ENCODE data around the gene MBD5.
"Not testable (repeated sequence)": the region's sequence is repeated elsewhere in the genome, so short reads cannot be mapped to it uniquely, and the experiment has no call there.

The MBD5 gene

GRCh38 chr2:148002420-148002819, 18.5 kb upstream of the MBD5 start:
- H3K27ac ChIP-seq (ENCODE audit: low read length); H3K36me3 ChIP-seq (ENCODE audit: insufficient read depth, low read depth, low read length); H3K4me3 ChIP-seq (ENCODE audit: low read length); H3K9me3 ChIP-seq (ENCODE audit: insufficient read depth, low read depth, low read length); H3K9ac ChIP-seq (ENCODE audit: low read depth, low read length); H3K27me3 ChIP-seq (ENCODE audit: insufficient read depth, low read length): not testable (repeated sequence)
- H3K4me1 ChIP-seq (ENCODE audit: insufficient read depth, low read length): peaks cover 16% of the 10 kb centered on the region

GRCh38 chr2:148006249-148007007, 14.5 kb upstream of the MBD5 start:
- H3K36me3 ChIP-seq (ENCODE audit: insufficient read depth, low read depth, low read length): no peaks in the 10 kb centered on the region
- H3K9ac ChIP-seq (ENCODE audit: low read depth, low read length): no peak overlapping the region
- H3K4me3 ChIP-seq (ENCODE audit: low read length): no peak overlapping the region
- no peak overlapping the region for H3K27ac ChIP-seq (ENCODE audit: low read length)
- H3K27me3 ChIP-seq (ENCODE audit: insufficient read depth, low read length): no peaks in the 10 kb centered on the region
- peaks cover 4% of the 10 kb centered on the region; the same call in 1 of the 2 replicates for H3K4me1 ChIP-seq (ENCODE audit: insufficient read depth, low read length)
- no peaks in the 10 kb centered on the region for H3K9me3 ChIP-seq (ENCODE audit: insufficient read depth, low read depth, low read length)

- H3K4me1 ChIP-seq (ENCODE audit: insufficient read depth, low read length): no peaks in the 10 kb centered on the region
- H3K36me3 ChIP-seq (ENCODE audit: insufficient read depth, low read depth, low read length): no peaks in the 10 kb centered on the region
- H3K4me3 ChIP-seq (ENCODE audit: low read length): no peak overlapping the region
- no peaks in the 10 kb centered on the region for H3K27me3 ChIP-seq (ENCODE audit: insufficient read depth, low read length)
- no peak overlapping the region for H3K9ac ChIP-seq (ENCODE audit: low read depth, low read length)
- no peak overlapping the region for H3K27ac ChIP-seq (ENCODE audit: low read length)
- no peaks in the 10 kb centered on the region for H3K9me3 ChIP-seq (ENCODE audit: insufficient read depth, low read depth, low read length)
These were observed 13.5 kb upstream of the MBD5 start for GRCh38 chr2:148007219-148007900.

- not testable (repeated sequence) for H3K4me1 ChIP-seq (ENCODE audit: insufficient read depth, low read length); H3K36me3 ChIP-seq (ENCODE audit: insufficient read depth, low read depth, low read length); H3K9ac ChIP-seq (ENCODE audit: low read depth, low read length); H3K9me3 ChIP-seq (ENCODE audit: insufficient read depth, low read depth, low read length); H3K27me3 ChIP-seq (ENCODE audit: insufficient read depth, low read length); H3K4me3 ChIP-seq (ENCODE audit: low read length); H3K27ac ChIP-seq (ENCODE audit: low read length)
These were observed 12.5 kb upstream of the MBD5 start for GRCh38 chr2:148008411-148008810.

- Histone ChIP-seq H3K27ac (ENCODE audit: low read length) (no peak overlapping the region), H3K9ac (ENCODE audit: low read depth, low read length) (no peak overlapping the region), H3K9me3 (ENCODE audit: insufficient read depth, low read depth, low read length) (no peaks in the 10 kb centered on the region), H3K4me3 (ENCODE audit: low read length) (no peak overlapping the region), H3K36me3 (ENCODE audit: insufficient read depth, low read depth, low read length) (no peaks in the 10 kb centered on the region), H3K4me1 (ENCODE audit: insufficient read depth, low read length) (0 out of 2 replicates have a peak, but pooled peaks cover 4% of the 10 kb centered on the region), H3K27me3 (ENCODE audit: insufficient read depth, low read length) (no peaks in the 10 kb centered on the region)
These were observed 7.0 kb upstream of the MBD5 start for GRCh38 chr2:148013876-148014275.

DNA sequence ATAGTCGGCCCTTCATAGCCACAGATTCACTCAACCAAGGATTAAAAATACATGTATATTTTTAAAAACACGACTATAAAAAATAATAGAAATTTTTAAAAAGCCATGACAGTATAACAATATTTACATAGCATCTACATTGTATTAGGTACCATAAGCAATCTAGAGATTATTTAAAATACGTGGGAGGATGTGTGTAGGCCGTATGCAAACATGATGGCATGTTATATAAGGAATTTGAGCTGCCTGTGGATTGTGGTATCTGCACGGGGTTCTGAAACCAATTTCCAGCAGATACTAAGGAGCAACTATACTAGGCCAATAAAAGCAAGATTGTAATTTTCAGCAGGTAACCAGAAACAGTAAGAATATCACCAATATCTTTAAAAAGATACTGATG, 6.3 kb upstream of the MBD5 start:
- Histone ChIP-seq H3K9ac (ENCODE audit: low read depth, low read length) (no peak overlapping the region), H3K27me3 (ENCODE audit: insufficient read depth, low read length) (no peaks in the 10 kb centered on the region), H3K27ac (ENCODE audit: low read length) (no peak overlapping the region), H3K9me3 (ENCODE audit: insufficient read depth, low read depth, low read length) (no peaks in the 10 kb centered on the region), H3K4me3 (ENCODE audit: low read length) (no peak overlapping the region), H3K4me1 (ENCODE audit: insufficient read depth, low read length) (0 out of 2 replicates have a peak, but pooled peaks cover 4% of the 10 kb centered on the region), H3K36me3 (ENCODE audit: insufficient read depth, low read depth, low read length) (no peaks in the 10 kb centered on the region)

- Histone ChIP-seq H3K9me3 (ENCODE audit: insufficient read depth, low read depth, low read length) (no peaks in the 10 kb centered on the region), H3K9ac (ENCODE audit: low read depth, low read length) (peak within 1 kb of the TSS; percentile 93), H3K27ac (ENCODE audit: low read length) (peak within 1 kb of the TSS; percentile 78), H3K27me3 (ENCODE audit: insufficient read depth, low read length) (no peaks in the 10 kb centered on the region), H3K4me1 (ENCODE audit: insufficient read depth, low read length) (peaks cover 14% of the 10 kb centered on the region; the same call in 1 of the 2 replicates), H3K36me3 (ENCODE audit: insufficient read depth, low read depth, low read length) (0 out of 2 replicates have a peak, but pooled peaks cover 4% of the 10 kb centered on the region), H3K4me3 (ENCODE audit: low read length) (peak within 1 kb of the TSS; percentile 93)
These were observed 506 bp upstream of the MBD5 start, which contains the start of gene ORC4 for GRCh38 chr2:148020111-148021058. TSS of gene ORC4 (minus strand) at chr2:148020737. CDS start at chr2:147975958, 44,779 bp downstream.

DNA sequence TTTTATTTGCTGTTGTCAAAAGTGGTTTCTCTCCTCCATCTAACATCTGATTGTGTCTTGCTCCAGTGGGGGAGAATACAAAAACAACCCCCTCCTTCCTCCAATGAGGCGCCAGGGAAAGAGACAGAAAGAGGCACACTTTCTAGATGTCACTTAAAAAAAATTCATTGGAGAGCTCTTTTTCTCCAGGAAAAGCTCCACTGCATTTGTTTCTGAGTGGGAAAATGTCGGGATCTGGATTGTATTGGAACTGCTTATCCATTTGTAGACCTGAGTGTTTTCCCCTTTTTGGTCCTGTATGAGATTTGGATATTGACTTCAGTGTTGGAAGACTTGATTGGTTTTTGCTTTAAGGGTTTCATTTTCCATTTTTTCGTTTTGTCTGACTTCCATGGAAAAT, 995 bp downstream of the MBD5 start:
- H3K4me1 ChIP-seq (ENCODE audit: insufficient read depth, low read length): peaks cover 14% of the 10 kb centered on the region; the same call in 1 of the 2 replicates
- no peaks in the 10 kb centered on the region for H3K9me3 ChIP-seq (ENCODE audit: insufficient read depth, low read depth, low read length)
- H3K36me3 ChIP-seq (ENCODE audit: insufficient read depth, low read depth, low read length): 0 out of 2 replicates have a peak, but pooled peaks cover 4% of the 10 kb centered on the region
- peak overlapping the region; percentile 93 for H3K4me3 ChIP-seq (ENCODE audit: low read length)
- H3K9ac ChIP-seq (ENCODE audit: low read depth, low read length): peak overlapping the region; percentile 93; the same call in 1 of the 2 replicates
- H3K27me3 ChIP-seq (ENCODE audit: insufficient read depth, low read length): no peaks in the 10 kb centered on the region
- peak overlapping the region; percentile 14 for H3K27ac ChIP-seq (ENCODE audit: low read length)

GRCh38 chr2:148022351-148022750, 1.5 kb downstream of the MBD5 start:
- Histone ChIP-seq H3K4me3 (ENCODE audit: low read length) (peak overlapping the region; percentile 93), H3K4me1 (ENCODE audit: insufficient read depth, low read length) (peaks cover 14% of the 10 kb centered on the region; the same call in 1 of the 2 replicates)

GRCh38 chr2:148022882-148023281, 2.0 kb downstream of the MBD5 start:
- H3K4me3 ChIP-seq (ENCODE audit: low read length): peak overlapping the region; percentile 93; the same call in 1 of the 2 replicates
- peaks cover 14% of the 10 kb centered on the region; the same call in 1 of the 2 replicates for H3K4me1 ChIP-seq (ENCODE audit: insufficient read depth, low read length)
- no peaks in the 10 kb centered on the region for H3K27me3 ChIP-seq (ENCODE audit: insufficient read depth, low read length)
- H3K9me3 ChIP-seq (ENCODE audit: insufficient read depth, low read depth, low read length): no peaks in the 10 kb centered on the region
- no peak overlapping the region for H3K27ac ChIP-seq (ENCODE audit: low read length)
- no peak overlapping the region; the same call in 1 of the 2 replicates for H3K9ac ChIP-seq (ENCODE audit: low read depth, low read length)
- 0 out of 2 replicates have a peak, but pooled peaks cover 4% of the 10 kb centered on the region for H3K36me3 ChIP-seq (ENCODE audit: insufficient read depth, low read depth, low read length)

More at GRCh38 chr2:148022351-148022750, 1.5 kb downstream of the MBD5 start:
- peak overlapping the region; percentile 93; the same call in 1 of the 2 replicates for H3K9ac ChIP-seq (ENCODE audit: low read depth, low read length)
- no peaks in the 10 kb centered on the region for H3K27me3 ChIP-seq (ENCODE audit: insufficient read depth, low read length)
- 0 out of 2 replicates have a peak, but pooled peaks cover 4% of the 10 kb centered on the region for H3K36me3 ChIP-seq (ENCODE audit: insufficient read depth, low read depth, low read length)
- no peaks in the 10 kb centered on the region for H3K9me3 ChIP-seq (ENCODE audit: insufficient read depth, low read depth, low read length)
- no peak overlapping the region for H3K27ac ChIP-seq (ENCODE audit: low read length)

DNA sequence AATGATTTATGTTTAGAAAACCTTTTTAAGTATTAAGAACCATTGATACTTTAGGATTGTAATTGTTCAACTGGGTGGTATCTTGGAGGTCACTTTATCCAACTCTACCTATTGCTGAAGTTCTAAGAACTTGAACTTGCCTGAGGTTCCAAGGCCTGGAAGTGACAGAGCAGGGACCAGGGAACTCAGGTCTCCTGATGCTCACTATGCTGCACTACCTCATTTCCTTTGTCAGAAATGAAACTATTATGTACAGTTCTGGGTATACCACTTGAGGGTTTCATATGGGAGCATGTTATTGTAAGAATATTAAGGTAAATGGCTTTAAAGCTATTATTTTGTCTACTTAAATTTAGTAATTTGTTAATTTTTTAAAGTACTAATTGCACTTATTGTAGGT, 3.0 kb downstream of the MBD5 start:
- no peak overlapping the region for H3K27ac ChIP-seq (ENCODE audit: low read length)
- no peak overlapping the region; the same call in 1 of the 2 replicates for H3K9ac ChIP-seq (ENCODE audit: low read depth, low read length)
- H3K4me1 ChIP-seq (ENCODE audit: insufficient read depth, low read length): peaks cover 10% of the 10 kb centered on the region; the same call in 1 of the 2 replicates
- no peaks in the 10 kb centered on the region for H3K27me3 ChIP-seq (ENCODE audit: insufficient read depth, low read length)
- H3K9me3 ChIP-seq (ENCODE audit: insufficient read depth, low read depth, low read length): no peaks in the 10 kb centered on the region
- 0 out of 2 replicates have a peak, but pooled peaks cover 4% of the 10 kb centered on the region for H3K36me3 ChIP-seq (ENCODE audit: insufficient read depth, low read depth, low read length)
- H3K4me3 ChIP-seq (ENCODE audit: low read length): no peak overlapping the region

Data from iPS-20b (cell line).